ENCODE measurements around the gene PIAS1.
"Not testable (repeated sequence)": the region's sequence is repeated elsewhere in the genome, so short reads cannot be mapped to it uniquely, and the experiment has no call there.

PIAS1 gene

GRCh38 chr15:68056097-68056865 lies 2.2 kb downstream of the PIAS1 start:
- no peak for DNase-seq (ENCODE audit: low read depth, low spot score)
- peak overlapping the region; percentile 15 for H3K9ac ChIP-seq (ENCODE audit: insufficient read length, low read depth)
- TF ChIP-seq ZNF274 (IDR thresholded peaks at IDR 0.05; ENCODE audit: low read depth, low read length) (no peak), SUZ12 (IDR thresholded peaks at IDR 0.05; ENCODE audit: extremely low read depth, insufficient read depth, insufficient read length) (no peak), YY1 (IDR thresholded peaks at IDR 0.05; ENCODE audit: insufficient read depth, insufficient read length) (no peak)
- no peak overlapping the region for H3K4me3 ChIP-seq (ENCODE audit: insufficient read length, low read depth)
- H3K27me3 ChIP-seq (ENCODE audit: insufficient read depth, insufficient read length): no peaks in the 10 kb centered on the region
- H3K4me1 ChIP-seq (ENCODE audit: insufficient read depth, insufficient read length): peaks cover 2% of the 10 kb centered on the region
- H3K9me3 ChIP-seq (ENCODE audit: insufficient read depth, low read length): no peaks in the 10 kb centered on the region
- H3K36me3 ChIP-seq (ENCODE audit: insufficient read depth, insufficient read length, low read length): peaks cover 3% of the 10 kb centered on the region

GRCh38 chr15:68057034-68057433 lies 2.9 kb downstream of the PIAS1 start:
- DNase-seq (ENCODE audit: low read depth, low spot score): no peak
- H3K9ac ChIP-seq (ENCODE audit: insufficient read length, low read depth): no peak overlapping the region
- H3K9me3 ChIP-seq (ENCODE audit: insufficient read depth, low read length): no peaks in the 10 kb centered on the region
- TF ChIP-seq YY1 (IDR thresholded peaks at IDR 0.05; ENCODE audit: insufficient read depth, insufficient read length) (no peak), SUZ12 (IDR thresholded peaks at IDR 0.05; ENCODE audit: extremely low read depth, insufficient read depth, insufficient read length) (no peak), ZNF274 (IDR thresholded peaks at IDR 0.05; ENCODE audit: low read depth, low read length) (no peak)
- H3K4me1 ChIP-seq (ENCODE audit: insufficient read depth, insufficient read length): peaks cover 2% of the 10 kb centered on the region
- no peak overlapping the region for H3K4me3 ChIP-seq (ENCODE audit: insufficient read length, low read depth)
- peaks cover 8% of the 10 kb centered on the region for H3K36me3 ChIP-seq (ENCODE audit: insufficient read depth, insufficient read length, low read length)
- H3K27me3 ChIP-seq (ENCODE audit: insufficient read depth, insufficient read length): no peaks in the 10 kb centered on the region

GRCh38 chr15:68057758-68058157 lies 3.6 kb downstream of the PIAS1 start:
- no peak for TF ChIP-seq SUZ12 (IDR thresholded peaks at IDR 0.05; ENCODE audit: extremely low read depth, insufficient read depth, insufficient read length)
- no peak for TF ChIP-seq YY1 (IDR thresholded peaks at IDR 0.05; ENCODE audit: insufficient read depth, insufficient read length)
- no peak for TF ChIP-seq ZNF274 (IDR thresholded peaks at IDR 0.05; ENCODE audit: low read depth, low read length)

GRCh38 chr15:68058970-68059369 lies 4.9 kb downstream of the PIAS1 start:
- H3K4me3 ChIP-seq (ENCODE audit: insufficient read length, low read depth); H3K9me3 ChIP-seq (ENCODE audit: insufficient read depth, low read length); H3K36me3 ChIP-seq (ENCODE audit: insufficient read depth, insufficient read length, low read length); H3K9ac ChIP-seq (ENCODE audit: insufficient read length, low read depth); H3K27me3 ChIP-seq (ENCODE audit: insufficient read depth, insufficient read length); DNase-seq (ENCODE audit: low read depth, low spot score); H3K4me1 ChIP-seq (ENCODE audit: insufficient read depth, insufficient read length): not testable (repeated sequence)

More at GRCh38 chr15:68057758-68058157, 3.6 kb downstream of the PIAS1 start:
- DNase-seq (ENCODE audit: low read depth, low spot score): no peak
- peaks cover 8% of the 10 kb centered on the region for H3K36me3 ChIP-seq (ENCODE audit: insufficient read depth, insufficient read length, low read length)
- no peaks in the 10 kb centered on the region for H3K9me3 ChIP-seq (ENCODE audit: insufficient read depth, low read length)
- no peak overlapping the region for H3K9ac ChIP-seq (ENCODE audit: insufficient read length, low read depth)
- H3K4me3 ChIP-seq (ENCODE audit: insufficient read length, low read depth): no peak overlapping the region
- no peaks in the 10 kb centered on the region for H3K27me3 ChIP-seq (ENCODE audit: insufficient read depth, insufficient read length)
- H3K4me1 ChIP-seq (ENCODE audit: insufficient read depth, insufficient read length): peaks cover 2% of the 10 kb centered on the region

- Histone ChIP-seq H3K4me3 (ENCODE audit: insufficient read length, low read depth) (no peak overlapping the region), H3K9ac (ENCODE audit: insufficient read length, low read depth) (no peak overlapping the region), H3K9me3 (ENCODE audit: insufficient read depth, low read length) (no peaks in the 10 kb centered on the region), H3K4me1 (ENCODE audit: insufficient read depth, insufficient read length) (peaks cover 2% of the 10 kb centered on the region), H3K27me3 (ENCODE audit: insufficient read depth, insufficient read length) (no peaks in the 10 kb centered on the region), H3K36me3 (ENCODE audit: insufficient read depth, insufficient read length, low read length) (peaks cover 8% of the 10 kb centered on the region)
- no peak for DNase-seq (ENCODE audit: low read depth, low spot score)
- TF ChIP-seq ZNF274 (IDR thresholded peaks at IDR 0.05; ENCODE audit: low read depth, low read length) (no peak), SUZ12 (IDR thresholded peaks at IDR 0.05; ENCODE audit: extremely low read depth, insufficient read depth, insufficient read length) (no peak), YY1 (IDR thresholded peaks at IDR 0.05; ENCODE audit: insufficient read depth, insufficient read length) (no peak)
Measured at GRCh38 chr15:68059630-68060029, 5.5 kb downstream of the PIAS1 start.

GRCh38 chr15:68061171-68061570 lies 7.1 kb downstream of the PIAS1 start:
- Histone ChIP-seq H3K27me3 (ENCODE audit: insufficient read depth, insufficient read length) (no peaks in the 10 kb centered on the region), H3K4me1 (ENCODE audit: insufficient read depth, insufficient read length) (peaks cover 2% of the 10 kb centered on the region), H3K4me3 (ENCODE audit: insufficient read length, low read depth) (no peak overlapping the region), H3K36me3 (ENCODE audit: insufficient read depth, insufficient read length, low read length) (peaks cover 11% of the 10 kb centered on the region), H3K9ac (ENCODE audit: insufficient read length, low read depth) (no peak overlapping the region), H3K9me3 (ENCODE audit: insufficient read depth, low read length) (no peaks in the 10 kb centered on the region)
- DNase-seq (ENCODE audit: low read depth, low spot score): no peak
- TF ChIP-seq ZNF274 (IDR thresholded peaks at IDR 0.05; ENCODE audit: low read depth, low read length) (no peak), SUZ12 (IDR thresholded peaks at IDR 0.05; ENCODE audit: extremely low read depth, insufficient read depth, insufficient read length) (no peak), YY1 (IDR thresholded peaks at IDR 0.05; ENCODE audit: insufficient read depth, insufficient read length) (no peak)

GRCh38 chr15:68061602-68062001 lies 7.5 kb downstream of the PIAS1 start:
- DNase-seq (ENCODE audit: low read depth, low spot score): no peak
- no peak for TF ChIP-seq ZNF274 (IDR thresholded peaks at IDR 0.05; ENCODE audit: low read depth, low read length)
- TF ChIP-seq YY1 (IDR thresholded peaks at IDR 0.05; ENCODE audit: insufficient read depth, insufficient read length): no peak
- TF ChIP-seq SUZ12 (IDR thresholded peaks at IDR 0.05; ENCODE audit: extremely low read depth, insufficient read depth, insufficient read length): no peak
- peaks cover 13% of the 10 kb centered on the region for H3K36me3 ChIP-seq (ENCODE audit: insufficient read depth, insufficient read length, low read length)
- H3K27me3 ChIP-seq (ENCODE audit: insufficient read depth, insufficient read length): no peaks in the 10 kb centered on the region
- H3K4me3 ChIP-seq (ENCODE audit: insufficient read length, low read depth): no peak overlapping the region
- peaks cover 2% of the 10 kb centered on the region for H3K4me1 ChIP-seq (ENCODE audit: insufficient read depth, insufficient read length)
- H3K9ac ChIP-seq (ENCODE audit: insufficient read length, low read depth): no peak overlapping the region
- H3K9me3 ChIP-seq (ENCODE audit: insufficient read depth, low read length): no peaks in the 10 kb centered on the region
